MM.1S (cell line): ENCODE measurements around the gene DAND5.

Experiments
- EZH2 ChIP-seq: fragments of 300-600 bp; sonication (generic); optimal IDR thresholded peaks from 2 replicates; pipeline ENCODE3; 2017; ENCODE audit warnings: low read depth, mild to moderate bottlenecking, antibody characterized with exemption, low read length, mixed read lengths
- EZH2phosphoT487 ChIP-seq: fragments of 300-600 bp; sonication (generic); IDR thresholded peaks from 2 replicates; pipeline ENCODE4 v1.6.1; 2018; ENCODE audit warnings: antibody characterized with exemption, low read length
- TF ChIP-seq, protein P1 (sequence below): fragments of 300-600 bp; sonication (generic); IDR thresholded peaks from 2 replicates; pipeline ENCODE4 v1.5.1; 2016; ENCODE audit warnings: antibody characterized with exemption, low read length, mixed read lengths

DNA sequence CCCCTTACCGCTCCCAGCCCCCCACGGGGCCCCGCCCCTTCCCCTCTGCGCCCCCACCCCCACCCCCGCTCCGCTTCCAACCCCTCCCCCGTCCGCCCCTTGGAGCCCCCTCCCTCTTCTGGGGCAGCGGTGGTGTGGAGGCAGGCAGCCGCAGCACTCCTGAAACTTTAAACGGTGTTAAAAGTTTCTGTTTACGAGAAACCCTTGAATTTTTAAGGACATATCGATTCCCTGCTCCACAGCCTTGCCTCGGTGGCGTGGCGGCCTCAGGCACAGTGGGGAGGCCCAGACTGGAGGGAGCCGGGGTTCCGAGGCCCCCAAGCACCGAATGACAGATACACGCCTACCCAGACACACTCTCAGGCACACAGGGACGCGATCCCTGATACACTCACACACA lies 21.1 kb downstream of the DAND5 start:
- no peak for TF ChIP-seq EZH2
- TF ChIP-seq, protein P1, sequence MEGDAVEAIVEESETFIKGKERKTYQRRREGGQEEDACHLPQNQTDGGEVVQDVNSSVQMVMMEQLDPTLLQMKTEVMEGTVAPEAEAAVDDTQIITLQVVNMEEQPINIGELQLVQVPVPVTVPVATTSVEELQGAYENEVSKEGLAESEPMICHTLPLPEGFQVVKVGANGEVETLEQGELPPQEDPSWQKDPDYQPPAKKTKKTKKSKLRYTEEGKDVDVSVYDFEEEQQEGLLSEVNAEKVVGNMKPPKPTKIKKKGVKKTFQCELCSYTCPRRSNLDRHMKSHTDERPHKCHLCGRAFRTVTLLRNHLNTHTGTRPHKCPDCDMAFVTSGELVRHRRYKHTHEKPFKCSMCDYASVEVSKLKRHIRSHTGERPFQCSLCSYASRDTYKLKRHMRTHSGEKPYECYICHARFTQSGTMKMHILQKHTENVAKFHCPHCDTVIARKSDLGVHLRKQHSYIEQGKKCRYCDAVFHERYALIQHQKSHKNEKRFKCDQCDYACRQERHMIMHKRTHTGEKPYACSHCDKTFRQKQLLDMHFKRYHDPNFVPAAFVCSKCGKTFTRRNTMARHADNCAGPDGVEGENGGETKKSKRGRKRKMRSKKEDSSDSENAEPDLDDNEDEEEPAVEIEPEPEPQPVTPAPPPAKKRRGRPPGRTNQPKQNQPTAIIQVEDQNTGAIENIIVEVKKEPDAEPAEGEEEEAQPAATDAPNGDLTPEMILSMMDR = no peak
- TF ChIP-seq EZH2phosphoT487 = no peak
